Measurements from ENCODE around the gene FAM184B. TPM values are rescaled to one million over a fixed set of nuclear protein-coding genes. Genes with fewer than 3 reads are reported as not detected.

FAM184B gene
- total RNA-seq, 1 donor: not detected

DNA sequence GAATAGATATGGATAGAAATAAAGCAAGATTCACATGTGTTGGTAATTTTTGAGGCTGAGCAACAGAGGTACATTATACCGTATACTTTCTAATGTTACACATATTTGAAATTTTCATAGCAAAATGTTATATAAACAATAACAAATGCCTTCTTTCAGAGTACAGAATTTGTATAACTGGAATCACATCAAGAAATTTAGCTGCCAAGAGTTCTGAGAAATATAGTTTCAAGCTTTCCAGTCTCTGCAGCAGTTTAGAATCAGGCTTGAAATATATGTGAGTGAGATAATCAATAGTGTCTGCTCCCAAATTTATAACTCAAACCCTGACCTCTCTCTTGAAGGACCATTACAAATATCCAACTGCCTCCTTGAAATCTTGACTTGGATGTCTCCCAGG lies 23.8 kb downstream of the FAM184B start:
- TF ChIP-seq CTCF (IDR thresholded peaks at IDR 0.05; ENCODE audit: insufficient read depth, low read length): no peak
- H3K4me3 ChIP-seq (ENCODE audit: low read depth, low read length): no peak overlapping the region
- no peak for DNase-seq (ENCODE audit: low read depth)

DNA sequence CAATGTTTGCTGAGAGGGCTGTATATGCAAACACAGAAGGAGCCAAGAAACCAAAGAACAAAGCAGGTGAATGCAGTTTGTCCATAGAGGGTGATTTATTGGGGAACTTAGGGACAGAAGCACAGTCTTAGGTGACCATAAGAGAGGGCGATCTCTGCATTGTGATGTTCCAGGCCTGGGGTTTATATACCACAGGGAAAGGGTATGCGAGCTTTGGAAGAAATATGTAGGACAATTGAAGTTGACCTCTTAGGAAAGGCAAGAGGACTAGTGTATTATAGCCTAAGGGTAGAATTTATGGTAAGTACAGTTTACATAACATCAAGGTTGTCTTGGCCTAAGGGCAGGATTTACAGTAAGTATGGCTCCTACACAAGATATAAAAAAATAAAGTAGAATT lies 27.8 kb downstream of the FAM184B start:
- H3K4me3 ChIP-seq (ENCODE audit: low read depth, low read length): no peak overlapping the region
- no peak for DNase-seq (ENCODE audit: low read depth)
- no peak for TF ChIP-seq CTCF (IDR thresholded peaks at IDR 0.05; ENCODE audit: insufficient read depth, low read length)

GRCh38 chr4:17740702-17741101 lies 40.7 kb downstream of the FAM184B start:
- H3K4me3 ChIP-seq (ENCODE audit: low read depth, low read length): no peak overlapping the region
- no peak for TF ChIP-seq CTCF (IDR thresholded peaks at IDR 0.05; ENCODE audit: insufficient read depth, low read length)
- DNase-seq (ENCODE audit: low read depth): no peak

DNA sequence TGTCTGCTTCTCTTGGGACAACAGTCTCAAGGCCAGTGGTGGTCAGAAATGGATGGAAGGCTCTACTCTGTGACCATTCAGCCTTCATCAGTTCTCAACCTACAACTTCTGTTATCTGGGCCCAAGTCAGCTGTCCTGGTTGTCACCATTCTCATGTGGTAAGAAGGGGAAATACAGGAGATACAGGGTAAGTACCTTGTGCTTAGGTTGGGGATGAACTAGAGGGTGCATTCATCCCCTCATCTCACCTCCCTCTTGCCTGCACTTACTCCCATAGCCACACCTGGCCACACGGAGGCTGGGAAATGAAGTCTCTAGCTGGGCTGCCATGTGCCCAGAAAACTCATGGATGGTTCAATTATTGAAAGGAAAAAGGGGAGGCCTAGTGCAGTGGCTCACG lies 44.9 kb downstream of the FAM184B start:
- no peak for DNase-seq (ENCODE audit: low read depth)
- no peak overlapping the region for H3K4me3 ChIP-seq (ENCODE audit: low read depth, low read length)
- TF ChIP-seq CTCF (IDR thresholded peaks at IDR 0.05; ENCODE audit: insufficient read depth, low read length): no peak

DNA sequence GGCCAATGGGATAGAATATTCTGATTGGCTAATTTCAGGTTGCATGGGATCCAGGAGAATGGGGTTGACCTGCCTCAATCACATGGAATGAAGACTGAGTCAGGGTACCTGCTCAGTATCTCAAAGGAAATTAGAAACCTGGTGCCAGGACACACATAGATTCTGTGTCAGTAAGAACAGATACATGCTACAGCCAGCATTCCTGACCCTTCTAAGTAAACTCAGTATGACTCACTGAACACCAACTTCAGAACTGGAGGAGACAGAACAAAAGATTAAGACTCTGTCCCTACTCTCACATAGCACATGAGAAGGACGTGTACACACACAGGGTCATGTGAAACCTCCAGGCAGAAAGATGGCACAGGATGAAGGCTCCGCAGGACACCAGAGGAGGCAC lies 54.5 kb downstream of the FAM184B start:
- no peak for DNase-seq (ENCODE audit: low read depth)
- TF ChIP-seq CTCF (IDR thresholded peaks at IDR 0.05; ENCODE audit: insufficient read depth, low read length): no peak
- H3K4me3 ChIP-seq (ENCODE audit: low read depth, low read length): no peak overlapping the region

DNA sequence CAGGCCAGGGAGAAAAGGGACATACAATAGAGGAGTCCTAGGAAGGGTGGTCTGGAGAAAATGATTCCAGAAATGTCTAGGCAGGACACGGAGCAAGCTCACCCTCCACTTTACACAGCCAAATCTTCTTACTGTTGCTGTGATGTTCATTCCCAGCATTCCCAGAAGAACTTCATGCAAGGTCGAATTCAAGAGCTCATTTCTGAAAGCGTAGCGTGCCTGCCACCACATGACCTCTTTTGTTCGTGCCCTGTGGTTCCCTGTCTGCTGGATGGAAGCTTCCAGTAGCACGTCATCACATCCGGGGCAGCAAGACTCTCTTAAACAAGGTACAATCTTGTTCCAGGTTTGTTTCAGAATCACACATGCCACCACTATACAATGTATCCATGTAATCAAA lies 57.8 kb downstream of the FAM184B start:
- TF ChIP-seq CTCF (IDR thresholded peaks at IDR 0.05; ENCODE audit: insufficient read depth, low read length): no peak
- H3K4me3 ChIP-seq (ENCODE audit: low read depth, low read length): no peak overlapping the region

DNA sequence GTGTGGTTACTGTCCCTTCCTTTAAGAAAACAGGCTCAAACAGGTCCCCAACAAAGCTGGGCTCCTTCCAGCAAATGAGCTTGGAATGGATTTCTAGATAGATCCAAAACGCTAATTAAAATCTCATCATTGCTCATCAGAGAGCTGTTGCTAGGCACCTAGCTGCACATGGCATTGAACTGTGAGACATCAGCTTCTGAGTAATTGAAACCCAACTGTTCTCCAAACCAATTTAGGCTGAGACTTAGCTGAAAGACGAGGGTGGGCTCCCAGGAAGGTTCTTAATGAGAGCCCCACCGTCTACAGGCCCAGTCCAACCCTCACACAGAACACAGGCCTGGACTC lies 59.1 kb downstream of the FAM184B start:
- no peak for DNase-seq (ENCODE audit: low read depth)
- no peak overlapping the region for H3K4me3 ChIP-seq (ENCODE audit: low read depth, low read length)
- TF ChIP-seq CTCF (IDR thresholded peaks at IDR 0.05; ENCODE audit: insufficient read depth, low read length): no peak

More for the DNA sequence above, 57.8 kb downstream of the FAM184B start:
- no peak for DNase-seq (ENCODE audit: low read depth)
